Muscle layer of duodenum (tissue), 2 donors: ENCODE results near the gene CLIP3.
"Not testable (repeated sequence)": the region's sequence is repeated elsewhere in the genome, so short reads cannot be mapped to it uniquely, and the experiment has no call there.

Experiments used
- H3K27ac ChIP-seq: one replicate; pipeline ENCODE4 v1.7.0; 2013; ENCODE audit warnings: mild to moderate bottlenecking, low read length
- H3K27me3 ChIP-seq: one replicate; pipeline ENCODE4 v1.7.0; 2013; ENCODE audit warnings: low read depth, mild to moderate bottlenecking, control low read depth, low read length
- H3K36me3 ChIP-seq, 2 donors: one replicate each; pipeline ENCODE4 v1.7.0; 2013; ENCODE audit warnings: low read length in 2 of 2, control low read depth in 1 of 2, mild to moderate bottlenecking in 1 of 2; ENCODE audit not compliant: insufficient read depth in 2 of 2, control insufficient read depth in 1 of 2
- H3K4me1 ChIP-seq, 2 donors: one replicate each; pipeline ENCODE4 v1.7.0; 2013; ENCODE audit warnings: low read length in 2 of 2, mild to moderate bottlenecking in 2 of 2, control low read depth in 1 of 2, moderate library complexity in 1 of 2; ENCODE audit not compliant: insufficient read depth in 2 of 2, control insufficient read depth in 1 of 2
- H3K4me3 ChIP-seq, 2 donors: one replicate each; pipeline ENCODE4 v1.7.0; 2013; ENCODE audit warnings: low read length in 2 of 2, low read depth in 1 of 2, mild to moderate bottlenecking in 1 of 2
- H3K9me3 ChIP-seq, 2 donors: one replicate each; pipeline ENCODE4 v1.7.0; 2013; ENCODE audit warnings: low read length in 2 of 2, control low read depth in 1 of 2, mild to moderate bottlenecking in 1 of 2; ENCODE audit not compliant: control insufficient read depth in 1 of 2
- donor health status: healthy.

Gene CLIP3

DNA sequence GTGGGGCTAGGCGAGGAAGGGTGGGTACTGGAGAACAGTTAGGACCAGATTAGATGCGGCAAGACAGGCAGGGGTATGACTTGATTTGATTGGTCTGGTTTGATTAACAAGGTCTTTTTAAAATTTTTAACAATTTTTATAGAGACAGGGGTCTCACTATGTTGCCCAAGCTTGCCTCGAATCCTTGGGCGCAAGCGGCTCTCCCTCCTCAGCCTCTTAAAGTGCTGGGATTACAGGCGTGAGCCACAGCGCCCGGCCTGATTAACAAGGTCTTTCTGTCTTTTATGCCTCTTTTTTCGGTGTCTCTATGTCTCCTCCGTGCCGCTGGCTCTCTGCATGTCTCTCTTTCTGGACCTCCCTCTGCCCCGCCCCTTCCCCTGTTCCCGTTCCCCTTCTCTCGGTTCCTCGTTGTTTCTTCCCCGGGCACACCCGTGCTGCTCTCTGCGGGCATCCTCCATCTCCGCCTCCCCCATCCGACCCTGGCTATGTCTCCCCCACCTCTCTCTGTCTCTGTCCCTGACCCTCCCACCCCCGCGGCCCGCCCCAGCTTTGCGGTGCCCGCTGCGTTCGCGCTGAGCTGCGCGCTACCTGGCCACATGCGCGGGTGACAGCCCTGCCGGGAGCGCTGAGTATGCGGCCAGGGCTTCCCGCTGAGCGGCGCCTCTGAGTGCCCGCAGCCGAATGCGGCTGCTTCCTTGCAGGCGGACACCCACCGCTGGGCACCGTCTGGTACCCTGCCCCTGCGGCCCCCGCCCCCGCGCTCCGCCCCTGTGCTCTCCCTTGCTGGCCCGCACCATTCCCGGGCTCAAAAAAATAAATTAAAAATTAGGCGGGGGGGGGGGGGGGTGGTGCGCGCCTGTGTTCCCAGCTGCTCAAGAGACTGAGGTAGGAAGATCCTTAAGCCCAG lies 45.8 kb downstream of the CLIP3 start:
- no peaks in the 10 kb centered on the region for H3K9me3 ChIP-seq

DNA sequence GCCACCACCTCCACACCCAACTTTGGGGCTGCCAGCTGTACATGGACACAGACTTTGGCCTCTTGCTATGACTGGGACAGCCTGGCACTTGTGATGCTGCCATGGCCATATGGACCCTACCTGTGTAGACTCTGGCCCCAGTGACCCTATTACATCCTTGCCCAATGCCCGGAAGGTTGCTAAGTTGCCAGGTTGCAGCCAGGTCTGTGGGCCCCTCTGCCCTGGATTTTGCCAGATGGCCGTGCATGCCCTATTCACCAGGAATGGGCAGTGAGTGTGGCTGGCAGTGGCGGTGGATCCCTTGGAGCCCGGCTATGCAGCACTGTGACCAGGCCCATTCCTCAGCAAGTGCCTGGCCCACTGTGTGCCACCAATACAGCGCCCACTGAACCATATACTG lies 46.6 kb downstream of the CLIP3 start:
- peaks cover 8% of the 10 kb centered on the region for H3K27me3 ChIP-seq
- no peaks in the 10 kb centered on the region for H3K36me3 ChIP-seq
- no peaks in the 10 kb centered on the region for H3K9me3 ChIP-seq
- H3K4me3 ChIP-seq = no peak overlapping the region
- peaks cover 0 to 9% of the 10 kb centered on the region in 2 donors for H3K4me1 ChIP-seq
- no peak overlapping the region for H3K27ac ChIP-seq

More for the DNA sequence above, 45.8 kb downstream of the CLIP3 start:
- Histone ChIP-seq H3K4me3 (peak overlapping the region in 1 of 2 donors; percentile 52), H3K27ac (no peak overlapping the region), H3K36me3 (no peaks in the 10 kb centered on the region), H3K27me3 (peaks cover 8% of the 10 kb centered on the region), H3K4me1 (peaks cover 0 to 9% of the 10 kb centered on the region in 2 donors)

DNA sequence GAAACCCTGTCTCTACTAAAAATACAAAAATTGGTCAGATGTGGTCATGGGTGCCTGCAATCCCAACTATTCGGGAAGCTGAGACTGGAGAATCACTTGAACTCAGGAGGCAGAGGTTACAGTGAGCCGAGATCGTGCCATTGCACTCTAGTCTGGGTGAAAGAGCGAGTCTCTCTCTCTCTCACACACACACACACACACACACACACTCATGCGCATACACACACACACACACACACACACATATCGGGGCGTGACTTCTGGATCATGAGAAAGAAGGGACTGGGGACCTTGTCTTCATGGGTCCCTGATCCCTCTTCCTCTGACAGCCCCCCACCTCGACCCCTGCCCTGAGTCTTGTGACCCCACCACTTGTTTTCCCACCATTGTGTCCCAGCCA lies 49.5 kb downstream of the CLIP3 start:
- Histone ChIP-seq H3K36me3 (no peaks in the 10 kb centered on the region), H3K9me3 (no peaks in the 10 kb centered on the region), H3K4me1 (peaks cover 0 to 9% of the 10 kb centered on the region in 2 donors), H3K27ac (no peak overlapping the region), H3K27me3 (peaks cover 8% of the 10 kb centered on the region), H3K4me3 (no peak overlapping the region)

DNA sequence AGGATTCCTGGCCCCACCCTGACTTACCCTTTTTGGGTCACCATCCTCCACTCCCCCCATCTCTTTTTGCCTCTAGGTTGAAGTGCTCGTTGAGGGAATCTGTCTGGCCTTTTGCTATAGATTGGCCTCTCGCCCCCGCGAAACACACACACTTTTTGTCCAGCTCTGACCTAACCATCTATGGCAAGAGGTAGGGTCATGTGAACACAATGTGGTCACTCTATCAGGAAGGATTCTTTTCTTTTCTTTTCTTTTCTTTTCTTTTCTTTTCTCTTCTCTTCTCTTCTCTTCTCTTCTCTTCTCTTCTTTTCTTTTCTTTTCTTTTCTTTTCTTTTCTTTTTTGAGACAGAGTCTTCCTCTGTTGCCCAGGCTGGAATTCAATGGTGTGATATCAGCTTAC lies 51.7 kb downstream of the CLIP3 start:
- not testable (repeated sequence) for H3K27ac ChIP-seq, H3K27me3 ChIP-seq, H3K36me3 ChIP-seq, H3K4me1 ChIP-seq, H3K4me3 ChIP-seq, H3K9me3 ChIP-seq

DNA sequence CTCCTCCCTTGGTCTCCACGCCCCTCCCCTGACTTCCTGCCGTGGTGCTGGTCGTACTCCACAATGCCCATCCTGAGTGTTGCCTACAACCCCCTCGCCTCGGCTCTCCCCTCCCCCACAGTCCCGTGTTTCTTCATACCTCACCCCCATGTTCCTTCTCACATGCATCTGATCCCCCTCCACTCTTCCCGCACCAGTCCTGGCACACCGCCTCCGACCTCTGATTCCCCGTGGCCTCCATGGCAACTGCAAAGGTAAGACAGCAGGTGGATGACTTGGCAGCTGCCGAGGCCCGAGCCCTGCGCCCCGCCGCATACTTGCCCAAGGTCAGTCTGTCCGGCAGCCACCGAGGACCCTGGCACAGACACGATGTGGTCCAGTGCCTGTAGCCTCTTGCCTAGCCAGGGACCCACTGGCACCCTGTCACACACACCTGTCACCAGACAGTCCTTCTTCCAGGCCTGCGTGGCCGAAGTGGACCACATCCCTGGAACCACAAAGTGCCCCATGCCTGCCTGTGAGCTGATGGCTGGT lies 53.8 kb downstream of the CLIP3 start:
- Histone ChIP-seq H3K36me3 (no peaks in the 10 kb centered on the region), H3K4me1 (no peaks in the 10 kb centered on the region), H3K27ac (no peak overlapping the region), H3K27me3 (no peaks in the 10 kb centered on the region), H3K9me3 (no peaks in the 10 kb centered on the region), H3K4me3 (no peak overlapping the region)

DNA sequence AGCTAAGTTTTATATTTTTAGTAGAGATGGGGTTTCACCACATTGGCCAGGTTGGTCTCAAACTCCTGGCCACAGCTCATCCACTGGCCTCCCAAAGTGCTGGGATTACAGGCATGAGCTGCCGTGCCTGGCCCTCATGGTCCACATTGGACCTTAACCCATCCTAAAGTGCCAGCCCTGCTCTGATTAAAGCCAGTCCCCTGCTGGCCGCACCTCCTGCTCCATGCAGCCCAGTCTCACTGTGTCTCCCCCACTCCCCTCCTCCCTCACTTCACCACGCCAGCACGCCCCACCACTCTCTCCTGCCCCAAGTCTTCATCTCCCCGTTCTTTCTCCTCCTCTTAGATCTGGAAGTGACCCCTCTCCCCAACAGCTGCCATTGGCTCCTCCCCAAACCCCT lies 54.4 kb downstream of the CLIP3 start:
- H3K27me3 ChIP-seq = no peaks in the 10 kb centered on the region
- H3K4me1 ChIP-seq = no peaks in the 10 kb centered on the region
- H3K27ac ChIP-seq = no peak overlapping the region
- H3K4me3 ChIP-seq = no peak overlapping the region
- H3K36me3 ChIP-seq = no peaks in the 10 kb centered on the region
- H3K9me3 ChIP-seq = no peaks in the 10 kb centered on the region

DNA sequence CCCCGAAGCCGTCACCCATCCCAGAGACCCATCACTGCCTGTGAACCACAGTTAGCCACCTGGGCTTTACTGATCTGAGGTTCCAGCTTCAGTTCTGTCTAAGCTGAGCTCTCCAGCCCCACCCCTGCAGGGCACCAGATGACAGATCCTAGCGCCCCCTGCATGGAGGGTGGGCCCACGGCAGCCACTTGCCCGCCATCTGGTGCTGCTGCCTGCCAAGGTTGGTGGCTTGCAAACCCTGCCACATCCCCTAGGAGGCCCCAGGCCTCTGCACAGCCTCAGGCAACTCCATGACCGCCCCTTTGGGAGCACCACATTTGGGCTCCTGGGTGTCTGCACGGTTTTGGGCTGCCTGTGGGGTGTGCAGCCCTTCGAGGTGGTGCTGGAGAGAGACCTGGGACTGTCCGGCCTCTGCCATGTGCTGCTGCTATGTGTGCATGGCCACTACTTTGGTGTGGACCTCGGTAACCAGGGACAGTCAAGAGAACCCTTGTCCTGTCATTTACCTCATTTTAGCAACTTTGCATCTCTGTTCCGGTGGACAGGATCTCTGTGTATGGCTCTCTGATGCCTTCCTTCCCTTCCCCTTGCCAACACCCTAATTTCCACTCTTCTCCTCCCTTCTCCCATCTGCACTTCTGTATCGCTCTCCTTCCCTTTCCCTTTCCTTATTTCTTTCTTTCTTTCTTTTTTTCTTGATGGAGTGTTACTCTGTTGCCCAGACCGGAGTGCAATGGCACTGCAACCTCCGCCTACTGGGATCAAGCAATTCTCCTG lies 55.0 kb downstream of the CLIP3 start:
- Histone ChIP-seq H3K4me3 (no peak overlapping the region), H3K27ac (no peak overlapping the region), H3K36me3 (no peaks in the 10 kb centered on the region), H3K4me1 (no peaks in the 10 kb centered on the region), H3K9me3 (no peaks in the 10 kb centered on the region), H3K27me3 (no peaks in the 10 kb centered on the region)

DNA sequence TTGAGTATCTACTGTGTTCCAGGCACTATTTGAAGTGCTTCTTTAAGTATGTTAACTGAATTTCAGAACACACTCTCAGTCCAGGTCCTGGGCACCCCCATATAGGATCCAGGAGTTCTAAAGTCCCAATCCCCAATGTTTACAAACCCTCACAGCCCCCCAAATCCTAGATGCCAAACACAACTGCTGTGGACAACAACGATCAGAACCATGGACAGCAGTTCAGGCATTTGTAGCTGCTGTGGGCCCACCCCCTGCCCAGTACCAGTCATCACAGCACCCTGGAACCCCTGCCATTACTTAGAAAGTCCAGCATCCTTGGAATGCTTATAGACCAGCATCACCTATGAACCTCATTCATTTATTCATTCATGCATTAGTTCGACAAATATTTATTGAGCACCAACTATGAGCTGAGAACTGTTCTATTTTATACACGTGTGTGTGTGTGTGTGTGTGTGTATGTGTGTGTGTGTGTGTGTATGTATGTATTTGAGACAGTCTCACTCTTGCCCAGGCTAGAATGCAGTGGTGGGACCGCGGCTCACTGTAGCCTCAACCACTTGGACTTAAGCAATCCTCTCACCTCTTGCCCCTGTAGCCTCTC lies 57.0 kb downstream of the CLIP3 start:
- Histone ChIP-seq H3K9me3 (no peaks in the 10 kb centered on the region), H3K4me1 (no peaks in the 10 kb centered on the region), H3K27me3 (no peaks in the 10 kb centered on the region), H3K27ac (no peak overlapping the region), H3K36me3 (no peaks in the 10 kb centered on the region), H3K4me3 (no peak overlapping the region)

DNA sequence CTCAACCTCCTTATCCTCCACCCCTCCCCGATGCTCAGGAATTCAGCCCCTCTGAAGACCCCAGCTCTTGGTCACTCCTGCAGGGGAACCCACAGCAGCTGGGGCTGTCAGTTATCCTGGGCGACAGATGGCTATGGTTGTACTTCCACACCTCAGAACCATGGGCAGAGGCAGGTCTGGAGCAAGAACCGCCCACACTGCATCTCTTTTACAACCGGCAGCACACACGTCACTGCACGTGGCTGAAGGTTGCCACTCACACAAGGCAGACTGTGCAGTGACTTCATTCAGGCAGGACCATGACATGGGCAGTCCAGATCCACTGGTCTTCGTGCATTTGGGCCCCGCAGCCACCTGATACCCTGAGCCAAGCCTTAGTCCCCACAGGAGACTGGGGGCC lies 59.2 kb downstream of the CLIP3 start:
- Histone ChIP-seq H3K36me3 (no peaks in the 10 kb centered on the region), H3K4me3 (no peak overlapping the region), H3K27me3 (no peaks in the 10 kb centered on the region), H3K9me3 (no peaks in the 10 kb centered on the region), H3K27ac (no peak overlapping the region), H3K4me1 (no peaks in the 10 kb centered on the region)

DNA sequence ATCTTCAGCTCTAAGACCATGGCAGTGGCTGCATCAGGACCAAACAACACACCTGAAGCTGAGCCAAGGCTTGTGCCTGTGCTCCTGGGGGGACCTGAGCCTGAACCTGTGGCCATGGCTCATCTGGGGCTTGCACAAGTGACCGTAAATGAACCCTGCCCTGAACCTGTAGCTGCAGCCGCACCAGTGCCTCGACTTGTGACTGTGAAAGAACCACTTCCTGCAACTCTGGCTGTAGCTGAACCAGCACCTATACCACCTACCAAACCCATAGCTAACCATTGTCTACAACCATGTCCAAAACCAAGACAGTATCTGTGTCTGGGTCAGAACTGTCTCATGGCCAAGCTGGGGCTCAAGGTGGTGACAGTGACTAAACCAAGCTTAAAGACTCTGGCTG lies 65.9 kb downstream of the CLIP3 start:
- no peak overlapping the region for H3K27ac ChIP-seq
- H3K4me1 ChIP-seq = no peaks in the 10 kb centered on the region
- no peaks in the 10 kb centered on the region for H3K36me3 ChIP-seq
- no peak overlapping the region for H3K4me3 ChIP-seq
- no peaks in the 10 kb centered on the region for H3K27me3 ChIP-seq
- H3K9me3 ChIP-seq = no peaks in the 10 kb centered on the region
